Measurements from ENCODE around the gene SEMA3F. TPM values are rescaled to one million over a fixed set of nuclear protein-coding genes. Genes with fewer than 3 reads are reported as not detected.

SEMA3F gene
- total and polyA plus RNA-seq, 10 of the 15 experiments (the other 5 are each of a cell fraction or from before 2014, with no cell fraction given) = 0.08 to 0.28 (median 0.12) TPM; not detected in 6

GRCh38 chr3:50158530-50159146, 3.5 kb downstream of the SEMA3F start:
- intact Hi-C loops (cut with micrococcal nuclease; ENCODE audit: unreplicated experiment) = no loop called here

GRCh38 chr3:50160561-50160983, 5.4 kb downstream of the SEMA3F start:
- FAIRE-seq (no peak), DNase-seq (ENCODE audit: low read depth, low spot score) (no peak), ATAC-seq (no peak)
- Histone ChIP-seq H2AFZ (ENCODE audit: control insufficient read depth, low read depth, low read length) (no peak overlapping the region), H3K9me3 (replicated peaks; ENCODE audit: control insufficient read depth, insufficient read depth, low read length) (no peaks in the 10 kb centered on the region), H3K4me3 (no peak overlapping the region), H3K27ac (ENCODE audit: control insufficient read depth, insufficient read depth) (no peak overlapping the region), H3K27me3 (replicated peaks in 1 of 2; ENCODE audit: control insufficient read depth in 2 of 2, insufficient read depth in 2 of 2, low read length in 1 of 2) (peaks cover 5 to 6% of the 10 kb centered on the region in 2 experiments), H3K9ac (ENCODE audit: control insufficient read depth, insufficient read depth, low read length) (no peak overlapping the region), H3K4me2 (ENCODE audit: control insufficient read depth, insufficient read depth) (no peak overlapping the region), H4K20me1 (ENCODE audit: control insufficient read depth, insufficient read depth) (no peaks in the 10 kb centered on the region; the same call in 1 of the 2 replicates), H3K79me2 (ENCODE audit: control insufficient read depth, insufficient read depth, low read length) (no peaks in the 10 kb centered on the region), H3K36me3 (ENCODE audit: control insufficient read depth in 2 of 2, insufficient read depth in 2 of 2, low read length in 1 of 2) (no peaks in the 10 kb centered on the region), H3K4me1 (ENCODE audit: control insufficient read depth, insufficient read depth, low read length) (no peaks in the 10 kb centered on the region)
- no TSS peak for BruUV-seq (replicated peaks)
- 21% methylated on average over 7 of the region's 7 CpGs for WGBS (ENCODE audit: insufficient coverage, insufficient replicate concordance, low lambda C conversion rate, missing lambda C conversion rate)
- ChIA-PET POLR2A (no interaction called here), SMC1A (ENCODE audit: uncharacterized antibody, unreplicated experiment) (no interaction called here), CTCF (interaction anchor here (0.6 kb wide), 1 partner anchor 547 kb away, joined by 3 read pairs; no protein-coding TSS in a partner anchor), RAD21 (ENCODE audit: unreplicated experiment) (no interaction called here)
- intact Hi-C loops (cut with micrococcal nuclease; ENCODE audit: unreplicated experiment) = no loop called here
- TF ChIP-seq PRDM15 (CRISPR knock-in tag; IDR thresholded peaks at IDR 0.05) (no peak), RUNX3 (IDR thresholded peaks at IDR 0.05; ENCODE audit: low read length) (no peak), HDAC6 (IDR thresholded peaks at IDR 0.05; ENCODE audit: unreplicated experiment) (no peak), BCL11A (IDR thresholded peaks at IDR 0.05; ENCODE audit: low read depth, low read length) (no peak), NR2C2 (IDR thresholded peaks at IDR 0.05; ENCODE audit: borderline replicate concordance, control insufficient read depth, insufficient read length, low read depth) (no peak)
- in situ Hi-C loops (cut with MboI) = no loop called here

More at GRCh38 chr3:50158530-50159146, 3.5 kb downstream of the SEMA3F start:
- Histone ChIP-seq H3K27me3 (replicated peaks in 1 of 2; ENCODE audit: control insufficient read depth in 2 of 2, insufficient read depth in 2 of 2, low read length in 1 of 2) (peaks cover 6 to 14% of the 10 kb centered on the region in 2 experiments), H4K20me1 (ENCODE audit: control insufficient read depth, insufficient read depth) (no peaks in the 10 kb centered on the region), H3K36me3 (ENCODE audit: control insufficient read depth in 2 of 2, insufficient read depth in 2 of 2, low read length in 1 of 2) (no peaks in the 10 kb centered on the region), H3K79me2 (ENCODE audit: control insufficient read depth, insufficient read depth, low read length) (no peaks in the 10 kb centered on the region), H3K9ac (ENCODE audit: control insufficient read depth, insufficient read depth, low read length) (no peak overlapping the region), H3K4me1 (ENCODE audit: control insufficient read depth, insufficient read depth, low read length) (no peaks in the 10 kb centered on the region; the same call in 1 of the 2 replicates), H3K4me2 (ENCODE audit: control insufficient read depth, insufficient read depth) (no peak overlapping the region), H3K4me3 (no peak overlapping the region), H2AFZ (ENCODE audit: control insufficient read depth, low read depth, low read length) (no peak overlapping the region), H3K27ac (ENCODE audit: control insufficient read depth, insufficient read depth) (no peak overlapping the region), H3K9me3 (replicated peaks; ENCODE audit: control insufficient read depth, insufficient read depth, low read length) (no peaks in the 10 kb centered on the region)
- POLR2A ChIA-PET = no interaction called here
- FAIRE-seq (no peak), ATAC-seq (no peak), DNase-seq (ENCODE audit: low read depth, low spot score) (no peak)
- BruUV-seq (replicated peaks) = no TSS peak
- WGBS (ENCODE audit: insufficient coverage, insufficient replicate concordance, low lambda C conversion rate, missing lambda C conversion rate) = 51% methylated on average over 10 of the region's 10 CpGs
- CTCF ChIA-PET = no interaction called here
- in situ Hi-C loops (cut with MboI) = no loop called here
- RAD21 ChIA-PET (ENCODE audit: unreplicated experiment) = no interaction called here
- TF ChIP-seq MTA3 (IDR thresholded peaks at IDR 0.05; ENCODE audit: borderline replicate concordance, low read length) (no peak), EP300 (IDR thresholded peaks at IDR 0.05; ENCODE audit: borderline replicate concordance in 1 of 2, control insufficient read depth in 1 of 2, low read depth in 2 of 2, low read length in 2 of 2) (no peak), FOXM1 (IDR thresholded peaks at IDR 0.05; ENCODE audit: low read depth, low read length) (no peak)
- SMC1A ChIA-PET (ENCODE audit: uncharacterized antibody, unreplicated experiment) = no interaction called here
